BE2C (cell line): ENCODE results near the gene IGSF22.

ENCODE experiments used
- DNase-seq: peaks from one replicate; pipeline ENCODE4 v3.0.0-alpha.2; 2020
- H3K27me3 ChIP-seq: fragments of 250-450 bp; sonication (Bioruptor Pico); 2 replicates; pipeline ENCODE4 v1.5.1; 2020; ENCODE audit warnings: mild to moderate bottlenecking
- H3K36me3 ChIP-seq: fragments of 250-450 bp; sonication (Bioruptor Pico); 2 replicates; pipeline ENCODE4 v1.5.1; 2020; ENCODE audit warnings: mild to moderate bottlenecking
- H3K4me1 ChIP-seq: fragments of 250-450 bp; sonication (Bioruptor Pico); 2 replicates; pipeline ENCODE4 v1.5.1; 2020
- H3K4me3 ChIP-seq: 2 replicates; pipeline ENCODE4 v1.5.1; 2011; ENCODE audit warnings: low read depth, low read length
- H3K9me3 ChIP-seq: fragments of 250-450 bp; sonication (Bioruptor Pico); 2 replicates; pipeline ENCODE4 v1.5.1; 2020
- TF ChIP-seq, protein P1 (sequence below): IDR thresholded peaks from 2 replicates; pipeline ENCODE4 v1.5.1; 2012; ENCODE audit warnings: mild to moderate bottlenecking, low read depth, low read length

IGSF22 gene

DNA sequence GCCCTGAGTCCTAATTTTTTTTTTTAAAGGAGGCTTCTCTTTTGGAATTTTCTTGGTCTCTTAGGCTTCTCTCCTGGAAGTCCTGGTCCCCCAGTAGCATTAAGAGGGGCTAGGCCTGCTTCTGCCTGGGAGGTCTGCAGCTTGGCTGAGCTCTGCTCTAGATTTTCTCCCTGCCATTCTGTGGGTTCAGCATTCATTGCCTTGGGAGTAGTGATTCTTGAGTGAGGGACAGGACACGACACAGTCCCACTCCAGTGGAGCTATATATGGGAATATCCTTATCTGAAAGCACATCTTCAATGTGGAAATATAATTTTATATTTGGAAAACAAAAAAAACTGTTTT lies 3.7 kb downstream of the IGSF22 start:
- H3K9me3 ChIP-seq: no peaks in the 10 kb centered on the region
- H3K4me3 ChIP-seq: peak overlapping the region; percentile 65; the same call in 1 of the 2 replicates
- H3K27me3 ChIP-seq: no peaks in the 10 kb centered on the region
- peaks cover 2% of the 10 kb centered on the region; the same call in 1 of the 2 replicates for H3K4me1 ChIP-seq
- no peaks in the 10 kb centered on the region for H3K36me3 ChIP-seq
- TF ChIP-seq, protein P1, sequence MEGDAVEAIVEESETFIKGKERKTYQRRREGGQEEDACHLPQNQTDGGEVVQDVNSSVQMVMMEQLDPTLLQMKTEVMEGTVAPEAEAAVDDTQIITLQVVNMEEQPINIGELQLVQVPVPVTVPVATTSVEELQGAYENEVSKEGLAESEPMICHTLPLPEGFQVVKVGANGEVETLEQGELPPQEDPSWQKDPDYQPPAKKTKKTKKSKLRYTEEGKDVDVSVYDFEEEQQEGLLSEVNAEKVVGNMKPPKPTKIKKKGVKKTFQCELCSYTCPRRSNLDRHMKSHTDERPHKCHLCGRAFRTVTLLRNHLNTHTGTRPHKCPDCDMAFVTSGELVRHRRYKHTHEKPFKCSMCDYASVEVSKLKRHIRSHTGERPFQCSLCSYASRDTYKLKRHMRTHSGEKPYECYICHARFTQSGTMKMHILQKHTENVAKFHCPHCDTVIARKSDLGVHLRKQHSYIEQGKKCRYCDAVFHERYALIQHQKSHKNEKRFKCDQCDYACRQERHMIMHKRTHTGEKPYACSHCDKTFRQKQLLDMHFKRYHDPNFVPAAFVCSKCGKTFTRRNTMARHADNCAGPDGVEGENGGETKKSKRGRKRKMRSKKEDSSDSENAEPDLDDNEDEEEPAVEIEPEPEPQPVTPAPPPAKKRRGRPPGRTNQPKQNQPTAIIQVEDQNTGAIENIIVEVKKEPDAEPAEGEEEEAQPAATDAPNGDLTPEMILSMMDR: no peak
- DNase-seq: no peak

DNA sequence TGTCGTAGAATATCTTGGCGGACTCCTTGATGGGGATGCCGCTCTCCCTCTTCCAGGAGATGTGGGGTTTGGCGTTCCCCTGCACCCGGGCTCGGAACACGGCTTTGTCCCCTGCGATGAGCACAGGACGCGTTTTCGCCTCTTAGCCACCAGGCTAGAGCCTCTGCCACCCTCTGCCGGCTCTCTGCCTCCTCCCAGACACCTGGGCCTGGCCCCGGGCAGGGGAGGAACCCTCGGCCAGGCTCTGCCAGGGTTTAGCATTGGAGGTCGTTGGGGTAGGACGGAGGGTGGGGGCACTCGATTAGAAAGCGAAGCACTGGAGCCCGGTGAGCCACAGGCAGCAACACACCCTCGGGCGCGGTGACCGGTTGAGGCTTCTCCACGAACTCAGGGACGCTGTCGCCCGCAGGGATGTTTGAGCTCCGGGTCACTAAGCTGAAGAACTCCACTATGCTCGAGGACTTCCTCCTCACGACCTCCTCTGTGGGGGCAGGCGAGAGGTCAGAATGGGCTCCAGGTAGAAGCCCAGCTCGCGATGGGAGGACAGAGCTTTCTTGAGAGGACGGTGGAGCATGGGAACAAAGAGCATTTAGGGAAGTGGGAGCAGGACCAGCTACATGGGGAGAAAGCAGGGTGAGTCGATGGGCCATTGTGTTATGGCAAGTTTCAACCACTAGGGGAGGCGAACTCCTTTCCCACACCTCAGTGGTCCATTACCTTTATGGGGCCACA lies 4.3 kb downstream of the IGSF22 start:
- peak; percentile 44 for DNase-seq
- no peaks in the 10 kb centered on the region for H3K9me3 ChIP-seq
- H3K27me3 ChIP-seq: no peaks in the 10 kb centered on the region
- H3K4me3 ChIP-seq: peak overlapping the region; percentile 65
- H3K4me1 ChIP-seq: peaks cover 2% of the 10 kb centered on the region; the same call in 1 of the 2 replicates
- no peaks in the 10 kb centered on the region for H3K36me3 ChIP-seq
- TF ChIP-seq, protein P1: peak; percentile 65

DNA sequence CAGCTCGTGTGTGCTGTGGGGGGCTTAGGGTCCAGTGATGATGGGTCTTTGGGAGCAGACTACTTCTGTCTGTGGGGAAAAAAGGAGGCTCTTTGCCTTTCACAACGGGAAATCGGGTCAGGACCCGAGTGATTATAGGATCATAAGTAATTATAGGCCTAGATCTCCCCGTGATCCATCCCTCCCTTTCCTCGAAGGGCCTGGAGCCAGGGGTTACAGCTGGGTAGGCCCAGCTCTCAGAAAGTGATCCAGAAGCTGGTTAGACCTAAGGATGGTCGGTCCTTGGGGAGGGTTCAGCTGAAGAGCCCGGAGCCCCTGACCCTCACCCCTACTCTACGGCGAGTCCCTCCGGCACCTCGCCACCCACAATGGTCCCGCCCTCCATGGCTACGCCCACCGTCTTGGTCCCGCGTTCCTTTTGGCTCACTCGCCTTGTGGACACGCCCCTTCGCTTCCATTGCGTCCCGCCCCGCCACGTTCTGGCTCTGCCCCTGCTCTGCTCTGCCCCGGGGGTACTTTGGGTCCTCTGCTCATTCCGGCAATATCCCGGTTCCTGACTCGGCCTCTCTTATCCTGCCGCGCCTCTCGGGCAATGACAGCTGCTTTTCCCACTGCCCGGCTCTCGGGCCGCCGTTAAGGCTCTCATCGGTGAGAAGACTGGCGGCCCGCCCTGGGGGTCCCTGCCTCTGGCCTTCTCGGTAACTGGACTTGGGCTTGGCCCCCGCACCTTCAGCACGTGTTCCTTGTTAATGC lies 5.0 kb downstream of the IGSF22 start:
- Histone ChIP-seq H3K4me1 (peaks cover 2% of the 10 kb centered on the region; the same call in 1 of the 2 replicates), H3K27me3 (no peaks in the 10 kb centered on the region), H3K4me3 (peak overlapping the region; percentile 65), H3K36me3 (no peaks in the 10 kb centered on the region), H3K9me3 (no peaks in the 10 kb centered on the region)
- TF ChIP-seq, protein P1: no peak
- peak; percentile 88 for DNase-seq

DNA sequence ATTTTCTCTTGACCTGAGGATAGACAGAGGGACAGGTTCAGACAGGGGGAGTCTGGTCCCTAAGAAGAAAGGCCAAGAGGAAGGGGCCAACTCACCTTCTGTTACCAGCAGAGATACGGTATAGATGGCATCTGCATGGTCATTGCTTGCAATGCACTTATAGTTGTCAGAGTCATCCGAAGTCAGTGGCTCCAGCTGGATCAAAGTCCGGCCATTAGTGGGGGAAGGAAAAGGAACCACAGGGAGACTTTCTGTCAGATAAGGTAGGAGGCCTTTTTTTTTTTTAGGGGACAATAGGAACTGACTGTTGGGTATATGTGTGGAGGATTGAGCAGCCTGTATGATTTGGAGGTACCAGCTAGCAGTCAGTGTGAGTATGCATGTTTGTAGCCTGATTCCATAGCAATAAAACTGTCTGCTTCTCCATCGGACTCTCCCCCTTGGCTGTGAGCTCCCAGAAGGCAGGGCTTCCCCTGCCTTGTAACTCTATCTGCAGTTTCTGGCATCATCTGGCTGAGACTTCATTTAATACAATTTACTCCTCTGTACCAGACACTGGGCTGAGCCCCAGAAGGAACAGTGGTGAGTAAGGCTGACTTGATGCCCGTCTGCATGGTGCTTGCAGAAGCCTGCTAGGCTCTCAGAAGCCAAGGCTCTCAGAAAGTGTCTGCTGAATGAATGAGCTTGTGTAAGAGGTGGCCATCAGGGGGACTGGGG lies 5.7 kb downstream of the IGSF22 start:
- no peaks in the 10 kb centered on the region for H3K27me3 ChIP-seq
- no peaks in the 10 kb centered on the region for H3K9me3 ChIP-seq
- H3K36me3 ChIP-seq: no peaks in the 10 kb centered on the region
- TF ChIP-seq, protein P1: no peak
- DNase-seq: peak; percentile 28
- peak overlapping the region; percentile 65; the same call in 1 of the 2 replicates for H3K4me3 ChIP-seq
- peaks cover 2% of the 10 kb centered on the region; the same call in 1 of the 2 replicates for H3K4me1 ChIP-seq

DNA sequence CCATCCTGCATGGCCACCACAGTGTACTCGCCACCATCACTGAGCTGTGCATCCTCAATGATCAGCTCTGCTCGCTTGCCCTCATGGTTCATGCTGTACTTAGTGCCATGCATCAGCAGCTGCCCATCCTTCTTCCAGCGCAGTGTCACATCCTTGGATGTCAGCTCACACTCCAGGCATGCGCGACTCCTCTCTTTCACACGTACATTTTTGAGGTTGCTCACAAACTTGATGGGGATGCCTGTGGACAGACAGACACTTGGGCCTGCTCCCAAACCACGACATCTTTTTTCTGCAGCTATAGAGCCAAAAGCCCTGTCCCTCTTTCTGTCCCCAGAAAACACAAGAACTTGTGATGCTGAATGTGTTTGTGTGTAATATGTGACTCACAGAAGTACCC lies 10.5 kb downstream of the IGSF22 start:
- H3K36me3 ChIP-seq: no peaks in the 10 kb centered on the region
- no peak for DNase-seq
- no peaks in the 10 kb centered on the region for H3K9me3 ChIP-seq
- H3K4me3 ChIP-seq: no peak overlapping the region
- TF ChIP-seq, protein P1: no peak
- H3K4me1 ChIP-seq: no peaks in the 10 kb centered on the region
- H3K27me3 ChIP-seq: no peaks in the 10 kb centered on the region
